HAP-1 (cell line): ENCODE data around the gene FUT8.

Experiments
- DNase-seq, 2 experiments: peaks; one replicate each; pipeline ENCODE4 v3.0.0-alpha.2; 2016 to 2020; ENCODE audit warnings: low spot score in 2 of 2
- H3K27me3 ChIP-seq: fragments of 250-450 bp; sonication (Bioruptor Pico); 2 replicates; pipeline ENCODE4 v1.5.1; 2020; ENCODE audit warnings: low read depth, mild to moderate bottlenecking, moderate library complexity
- H3K36me3 ChIP-seq: fragments of 250-450 bp; sonication (Bioruptor Pico); replicated peaks from 2 replicates; pipeline ENCODE4 v1.5.1; 2020; ENCODE audit warnings: mild to moderate bottlenecking
- H3K4me1 ChIP-seq: fragments of 250-450 bp; sonication (Bioruptor Pico); 2 replicates; pipeline ENCODE4 v1.5.1; 2020; ENCODE audit warnings: mild to moderate bottlenecking
- H3K4me3 ChIP-seq: fragments of 250-450 bp; sonication (Bioruptor Pico); 2 replicates; pipeline ENCODE4 v1.5.1; 2020; ENCODE audit warnings: mild to moderate bottlenecking, moderate library complexity
- H3K9me3 ChIP-seq: fragments of 250-450 bp; sonication (Bioruptor Pico); 2 replicates; pipeline ENCODE4 v1.5.1; 2020; ENCODE audit warnings: mild to moderate bottlenecking, moderate library complexity
- in situ Hi-C: fragments of 300-500 bp; cut with MboI; formaldehyde crosslinking; loops from 3 replicates; pipeline ENCODE4 v1.14.3; 2020; ENCODE audit warnings: low sequenced_read_pairs, inconsistent platforms, mixed read lengths

Gene FUT8

GRCh38 chr14:65412032-65412846 lies at the start of gene FUT8:
TSS of gene FUT8 (plus strand) at chr14:65412730. CDS start at chr14:65561564, 148,834 bp downstream.
- Histone ChIP-seq H3K36me3 (no peaks in the 10 kb centered on the region), H3K4me1 (peaks cover 24% of the 10 kb centered on the region), H3K9me3 (no peaks in the 10 kb centered on the region), H3K27me3 (no peaks in the 10 kb centered on the region), H3K4me3 (peak within 1 kb of the TSS; percentile 87)
- in situ Hi-C loops = loop anchor here (10.0 kb wide), 2 partner anchors 543 to 663 kb away; no protein-coding TSS in a partner anchor
- DNase-seq = peak; percentile 92 to 97

- Histone ChIP-seq H3K36me3 (no peaks in the 10 kb centered on the region), H3K9me3 (no peaks in the 10 kb centered on the region), H3K4me1 (peaks cover 46% of the 10 kb centered on the region), H3K27me3 (no peaks in the 10 kb centered on the region), H3K4me3 (no peak overlapping the region)
- in situ Hi-C loops = no loop called here
- DNase-seq = no peak
Measured at GRCh38 chr14:65366802-65367565, 45.5 kb upstream of the FUT8 start.

GRCh38 chr14:65369560-65369959 lies 43.0 kb upstream of the FUT8 start:
- Histone ChIP-seq H3K36me3 (no peaks in the 10 kb centered on the region), H3K27me3 (no peaks in the 10 kb centered on the region), H3K4me1 (peaks cover 52% of the 10 kb centered on the region), H3K9me3 (no peaks in the 10 kb centered on the region), H3K4me3 (no peak overlapping the region)
- in situ Hi-C loops = no loop called here
- DNase-seq = no peak

GRCh38 chr14:65370801-65371248 lies 41.7 kb upstream of the FUT8 start:
- Histone ChIP-seq H3K4me3 (no peak overlapping the region), H3K4me1 (peaks cover 43% of the 10 kb centered on the region), H3K36me3 (no peaks in the 10 kb centered on the region), H3K27me3 (no peaks in the 10 kb centered on the region), H3K9me3 (no peaks in the 10 kb centered on the region)
- in situ Hi-C loops = no loop called here
- peak; percentile 74 to 99 for DNase-seq

GRCh38 chr14:65371784-65372183 lies 40.7 kb upstream of the FUT8 start:
- DNase-seq = no peak
- no peaks in the 10 kb centered on the region for H3K9me3 ChIP-seq
- no peaks in the 10 kb centered on the region for H3K27me3 ChIP-seq
- in situ Hi-C loops = no loop called here
- H3K4me3 ChIP-seq = no peak overlapping the region
- no peaks in the 10 kb centered on the region for H3K36me3 ChIP-seq
- peaks cover 38% of the 10 kb centered on the region for H3K4me1 ChIP-seq

GRCh38 chr14:65373016-65373670 lies 39.4 kb upstream of the FUT8 start:
- no peak overlapping the region for H3K4me3 ChIP-seq
- no peaks in the 10 kb centered on the region for H3K36me3 ChIP-seq
- no peaks in the 10 kb centered on the region for H3K27me3 ChIP-seq
- in situ Hi-C loops = no loop called here
- H3K9me3 ChIP-seq = no peaks in the 10 kb centered on the region
- no peak for DNase-seq
- peaks cover 35% of the 10 kb centered on the region for H3K4me1 ChIP-seq

- no peak overlapping the region for H3K4me3 ChIP-seq
- in situ Hi-C loops = no loop called here
Measured at GRCh38 chr14:65373671-65374039, 38.9 kb upstream of the FUT8 start.

GRCh38 chr14:65377576-65377975 lies 35.0 kb upstream of the FUT8 start:
- no peak for DNase-seq
- H3K27me3 ChIP-seq = no peaks in the 10 kb centered on the region
- H3K36me3 ChIP-seq = no peaks in the 10 kb centered on the region
- H3K9me3 ChIP-seq = peaks cover 11% of the 10 kb centered on the region
- peaks cover 5% of the 10 kb centered on the region for H3K4me1 ChIP-seq
- in situ Hi-C loops = no loop called here
- no peak overlapping the region for H3K4me3 ChIP-seq

More at GRCh38 chr14:65373671-65374039, 38.9 kb upstream of the FUT8 start:
- Histone ChIP-seq H3K4me1 (peaks cover 35% of the 10 kb centered on the region), H3K36me3 (no peaks in the 10 kb centered on the region), H3K9me3 (no peaks in the 10 kb centered on the region), H3K27me3 (no peaks in the 10 kb centered on the region)
- no peak for DNase-seq

- H3K36me3 ChIP-seq = no peaks in the 10 kb centered on the region
- in situ Hi-C loops = no loop called here
- H3K27me3 ChIP-seq = no peaks in the 10 kb centered on the region
- no peak overlapping the region for H3K4me3 ChIP-seq
- no peak for DNase-seq
- no peaks in the 10 kb centered on the region; the same call in 1 of the 2 replicates for H3K4me1 ChIP-seq
- H3K9me3 ChIP-seq = peaks cover 11% of the 10 kb centered on the region
Measured at GRCh38 chr14:65382586-65382985, 29.9 kb upstream of the FUT8 start.

GRCh38 chr14:65387171-65387570 lies 25.4 kb upstream of the FUT8 start:
- Histone ChIP-seq H3K4me3 (no peak overlapping the region), H3K4me1 (no peaks in the 10 kb centered on the region), H3K9me3 (no peaks in the 10 kb centered on the region), H3K27me3 (no peaks in the 10 kb centered on the region), H3K36me3 (no peaks in the 10 kb centered on the region)
- no peak for DNase-seq
- in situ Hi-C loops = no loop called here

- Histone ChIP-seq H3K4me1 (0 out of 2 replicates have a peak, but pooled peaks cover 3% of the 10 kb centered on the region), H3K9me3 (no peaks in the 10 kb centered on the region), H3K36me3 (no peaks in the 10 kb centered on the region), H3K4me3 (no peak overlapping the region), H3K27me3 (no peaks in the 10 kb centered on the region)
- in situ Hi-C loops = no loop called here
- DNase-seq = no peak
Measured at GRCh38 chr14:65387628-65388027, 24.9 kb upstream of the FUT8 start.

GRCh38 chr14:65392296-65392695 lies 20.2 kb upstream of the FUT8 start:
- Histone ChIP-seq H3K4me1 (0 out of 2 replicates have a peak, but pooled peaks cover 4% of the 10 kb centered on the region), H3K27me3 (no peaks in the 10 kb centered on the region), H3K36me3 (no peaks in the 10 kb centered on the region), H3K9me3 (peaks cover 26% of the 10 kb centered on the region), H3K4me3 (no peak overlapping the region)
- no peak for DNase-seq
- in situ Hi-C loops = no loop called here

- Histone ChIP-seq H3K4me1 (0 out of 2 replicates have a peak, but pooled peaks cover 4% of the 10 kb centered on the region), H3K27me3 (no peaks in the 10 kb centered on the region), H3K9me3 (peaks cover 26% of the 10 kb centered on the region), H3K4me3 (no peak overlapping the region), H3K36me3 (no peaks in the 10 kb centered on the region)
- no peak for DNase-seq
- in situ Hi-C loops = no loop called here
Measured at GRCh38 chr14:65396082-65396910, 16.2 kb upstream of the FUT8 start.
